NCI-H446 treated with DMSO at 0.1 percent for 48 hours (cell line): ENCODE measurements around the gene TMEM50B.
"Not testable (repeated sequence)": the region's sequence is repeated elsewhere in the genome, so short reads cannot be mapped to it uniquely, and the experiment has no call there.

Experiments used
- DNase-seq: peaks from one replicate; lab custom pipeline; 2025; lab: John Stamatoyannopoulos, UW

TMEM50B gene

DNA sequence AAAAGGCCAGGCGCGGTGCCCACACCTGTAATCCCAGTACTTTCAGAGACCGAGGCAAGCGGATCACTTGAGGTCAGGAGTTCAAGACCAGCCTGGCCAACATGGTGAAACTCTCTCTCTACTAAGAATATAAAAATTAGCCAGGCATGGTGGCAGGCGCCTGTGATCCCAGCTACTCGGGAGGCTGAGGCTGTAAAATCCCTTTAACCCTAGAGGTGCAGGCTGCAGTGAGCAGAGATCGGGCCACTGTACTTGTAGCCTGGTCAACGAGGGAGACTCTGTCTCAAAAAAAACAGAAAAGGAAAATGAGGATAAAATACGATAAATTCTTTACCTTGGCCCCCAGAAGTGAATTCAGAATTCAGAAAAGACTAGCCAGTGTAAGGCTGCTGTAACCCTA lies 1.6 kb downstream of the TMEM50B start:
- DNase-seq: no peak

DNA sequence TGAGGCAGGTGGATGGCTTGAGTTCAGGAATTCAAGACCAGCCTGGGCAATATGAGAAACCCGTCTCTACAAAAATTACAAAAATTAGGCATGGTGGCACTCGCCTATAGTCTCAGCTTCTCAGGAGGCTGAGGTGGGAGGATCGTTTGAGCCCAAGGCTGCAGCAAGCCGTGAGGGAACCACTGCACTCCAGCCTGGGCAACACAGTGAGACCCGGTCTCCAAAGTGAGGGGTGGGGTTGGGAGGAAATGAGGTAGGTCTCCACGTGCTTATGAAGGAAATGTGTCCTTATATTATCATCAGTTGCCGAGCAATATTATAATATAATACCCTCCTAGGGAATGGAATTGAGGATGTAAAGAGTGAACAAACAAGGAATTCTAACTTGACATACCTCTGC lies 2.7 kb downstream of the TMEM50B start:
- no peak for DNase-seq

DNA sequence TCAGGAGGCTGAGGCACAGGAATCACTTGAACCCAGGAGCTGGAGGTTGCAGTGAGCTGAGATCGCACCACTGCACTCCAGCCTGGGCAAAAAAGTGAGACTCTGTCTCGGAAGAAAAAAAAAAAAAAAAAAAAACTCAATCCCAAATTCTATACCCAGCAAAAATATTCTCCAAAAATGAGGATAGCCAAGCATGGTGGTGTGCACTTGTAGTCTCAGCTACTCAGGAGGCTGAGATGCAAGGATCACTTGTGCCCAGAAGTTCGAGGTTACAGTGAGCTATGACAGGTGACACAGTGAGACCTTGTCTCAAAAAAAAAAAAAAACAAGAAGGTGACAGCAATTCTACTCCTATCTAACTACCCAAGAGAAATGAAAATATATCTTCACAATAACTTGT lies 6.4 kb downstream of the TMEM50B start:
- DNase-seq: no peak

DNA sequence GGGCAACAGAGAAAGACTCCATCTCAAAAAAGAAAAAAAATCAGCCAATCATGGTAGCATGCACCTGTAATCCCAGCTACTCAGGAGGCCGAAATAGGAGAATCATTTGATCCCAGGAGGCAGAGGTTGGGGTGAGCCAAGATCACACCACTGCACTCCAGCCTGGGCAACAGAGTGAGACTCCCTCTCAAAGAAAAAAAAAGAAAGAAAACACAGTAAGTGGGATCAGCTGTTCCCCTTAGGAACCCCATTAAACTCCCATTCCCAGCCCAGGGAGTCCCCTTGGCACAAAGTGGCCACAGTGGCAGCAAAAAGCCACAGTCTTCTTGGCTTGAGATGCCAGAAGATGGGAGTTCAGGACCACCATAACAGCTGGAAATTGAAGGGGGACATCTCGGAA lies 9.1 kb downstream of the TMEM50B start:
- DNase-seq: no peak

DNA sequence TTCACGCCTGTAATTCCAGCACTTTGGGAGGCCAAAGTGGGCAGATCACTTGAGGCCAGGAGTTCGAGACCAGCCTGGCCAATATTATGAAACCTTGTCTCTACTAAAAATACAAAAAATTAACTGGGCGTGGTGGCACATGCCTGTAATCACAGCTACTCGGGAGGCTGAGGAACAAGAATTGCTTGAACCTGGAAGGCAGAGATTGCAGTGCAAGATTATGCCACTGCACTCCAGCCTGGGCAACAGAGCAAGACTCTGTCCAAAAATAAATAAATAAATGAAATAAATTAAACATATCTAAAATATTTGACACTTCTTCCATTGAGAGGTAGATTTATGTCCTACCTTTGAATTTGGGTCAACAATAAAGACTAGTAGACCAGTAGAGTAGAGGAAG lies 10.6 kb downstream of the TMEM50B start:
- DNase-seq: not testable (repeated sequence)

DNA sequence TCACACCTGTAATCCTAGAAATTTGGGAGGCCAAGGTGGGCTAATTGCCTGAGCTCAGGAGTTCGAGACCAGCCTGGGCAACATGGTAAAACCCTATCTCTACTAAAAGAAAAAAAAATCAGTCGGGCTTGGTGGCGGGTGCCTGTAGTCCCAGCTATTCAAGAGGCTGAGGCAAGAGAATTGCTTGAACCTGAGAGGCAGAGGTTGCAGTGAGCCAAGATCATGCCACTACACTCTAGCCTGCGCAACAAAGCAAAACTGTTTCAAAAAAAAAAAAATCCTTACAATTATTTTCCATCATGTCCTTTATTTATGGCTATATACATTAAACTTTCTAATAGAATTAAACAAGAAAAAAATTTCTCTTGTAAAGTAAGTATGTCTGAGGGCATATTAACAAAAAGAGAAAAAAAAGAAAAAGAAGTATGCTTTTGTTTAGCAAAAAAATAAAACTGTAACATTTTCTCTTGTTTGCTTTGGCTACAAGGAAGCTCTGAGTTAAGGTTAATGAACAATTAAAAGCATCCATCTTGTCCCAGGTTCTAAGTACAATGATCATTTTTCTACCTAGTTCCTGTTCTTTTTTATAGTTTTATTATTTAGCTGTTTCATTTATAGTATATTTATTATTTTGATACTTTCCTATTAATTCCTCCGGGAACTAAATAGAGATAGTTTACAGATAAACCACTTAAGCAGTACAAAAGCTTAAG lies 18.1 kb downstream of the TMEM50B start:
- DNase-seq: no peak

DNA sequence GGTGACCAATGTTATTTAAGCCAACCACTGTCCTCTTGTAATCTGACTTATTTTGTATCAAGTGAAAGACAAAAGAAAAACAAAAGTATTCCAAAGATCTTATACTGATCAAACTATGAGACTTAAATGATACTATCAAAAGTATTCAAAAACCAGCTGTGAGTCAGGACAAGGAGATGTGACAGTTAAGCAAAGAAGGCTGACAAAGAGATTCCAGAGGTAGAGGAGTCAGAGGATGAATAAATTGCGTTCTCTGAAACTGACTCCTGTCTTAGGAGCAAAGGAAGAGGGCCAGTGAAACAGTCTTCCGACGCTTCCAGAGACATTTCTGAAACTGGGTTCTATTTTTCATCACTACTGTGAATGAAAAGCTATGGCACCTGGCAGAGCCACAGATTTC lies 20.9 kb downstream of the TMEM50B start:
- no peak for DNase-seq

DNA sequence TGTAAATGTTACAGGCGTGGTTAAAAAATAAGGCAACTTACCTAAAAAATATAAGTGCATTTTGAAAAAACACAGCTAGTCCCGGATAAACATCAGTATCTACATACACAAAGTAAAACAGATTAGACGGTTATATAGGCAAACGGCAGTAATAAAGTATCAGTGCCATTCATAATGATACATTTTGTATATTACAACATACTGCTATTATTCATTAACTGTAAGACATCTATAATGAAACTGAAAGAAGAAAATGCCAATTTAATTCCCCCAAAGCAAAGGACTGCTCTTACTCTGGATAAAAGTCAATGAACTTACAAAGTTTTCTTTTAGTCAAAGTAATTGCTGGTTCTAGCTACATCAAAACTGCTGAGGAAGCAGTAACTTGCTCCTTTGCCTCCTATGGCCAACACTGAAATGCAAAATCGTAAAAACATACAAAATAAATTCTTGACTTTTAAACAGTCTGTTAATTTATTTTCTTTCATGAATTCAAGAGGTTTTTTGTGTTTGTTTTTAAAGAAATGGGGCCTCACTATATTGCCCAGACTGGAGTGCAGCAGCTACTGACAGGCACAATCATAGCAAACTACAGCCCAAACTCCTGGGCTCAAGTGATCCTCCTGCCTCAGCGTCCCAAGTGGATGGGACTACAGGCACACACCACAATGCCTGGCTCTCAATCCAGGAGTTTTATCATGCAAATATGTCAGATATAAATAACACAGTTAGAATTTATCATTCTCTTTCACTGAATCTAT lies 23.9 kb downstream of the TMEM50B start:
- no peak for DNase-seq

DNA sequence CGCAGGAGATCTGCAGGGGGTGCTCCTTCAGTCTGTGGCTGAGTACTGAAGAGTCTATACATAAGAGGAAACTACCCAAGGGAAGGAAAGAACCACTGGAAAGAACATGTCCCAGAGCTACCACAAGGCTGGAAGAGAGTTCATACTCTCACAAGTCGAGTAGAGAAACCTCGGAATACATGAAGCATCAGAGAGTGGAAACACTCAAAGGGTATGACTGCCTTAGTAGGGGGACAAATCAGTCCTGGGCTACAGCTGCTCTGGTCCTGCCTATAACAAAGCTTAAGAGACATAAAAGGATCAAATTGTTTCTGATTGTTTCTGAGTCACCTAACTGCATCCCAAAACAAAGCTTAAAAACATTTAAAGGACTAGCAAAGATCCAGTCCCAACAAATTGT lies 27.4 kb downstream of the TMEM50B start:
- no peak for DNase-seq

DNA sequence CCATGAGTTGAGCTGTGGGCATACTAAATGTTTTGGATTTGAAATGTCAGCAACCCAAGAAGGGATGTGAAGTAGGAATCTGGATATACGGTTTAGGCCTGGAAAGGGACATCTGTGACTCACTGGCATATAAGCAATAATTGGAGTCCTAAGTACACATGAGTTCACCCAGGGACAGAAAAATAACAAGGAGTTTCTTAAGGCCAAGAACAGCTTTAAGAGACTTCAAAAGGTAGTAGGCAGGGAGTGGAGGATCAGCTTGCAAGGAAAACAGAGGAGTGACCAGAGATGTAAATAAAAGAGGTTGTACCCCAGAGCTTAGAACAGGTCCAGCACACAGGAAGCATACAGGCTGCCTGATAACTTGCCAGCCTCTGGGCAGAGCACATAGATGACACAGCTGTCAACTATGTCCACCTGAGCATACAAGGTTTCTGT lies 28.1 kb downstream of the TMEM50B start:
- no peak for DNase-seq

DNA sequence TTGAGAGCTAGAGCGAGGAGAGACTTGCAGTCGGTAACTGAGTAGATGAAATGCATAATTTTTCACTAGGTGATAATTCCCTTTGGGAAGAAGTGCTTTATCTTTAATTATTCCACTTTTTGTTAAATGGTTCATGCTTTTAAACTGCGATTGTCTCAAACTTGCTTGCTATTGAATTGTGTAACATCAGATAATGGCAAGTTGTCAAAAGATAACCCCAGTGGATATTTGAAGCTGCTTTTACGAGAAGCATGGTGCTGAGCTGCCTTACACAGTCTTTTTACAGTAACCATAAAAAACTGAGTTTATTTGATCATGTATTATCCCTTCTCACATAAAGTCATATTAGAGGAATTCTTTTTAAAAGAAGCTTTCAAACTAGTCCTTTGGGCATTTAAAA lies 30.2 kb downstream of the TMEM50B start:
- DNase-seq: no peak

DNA sequence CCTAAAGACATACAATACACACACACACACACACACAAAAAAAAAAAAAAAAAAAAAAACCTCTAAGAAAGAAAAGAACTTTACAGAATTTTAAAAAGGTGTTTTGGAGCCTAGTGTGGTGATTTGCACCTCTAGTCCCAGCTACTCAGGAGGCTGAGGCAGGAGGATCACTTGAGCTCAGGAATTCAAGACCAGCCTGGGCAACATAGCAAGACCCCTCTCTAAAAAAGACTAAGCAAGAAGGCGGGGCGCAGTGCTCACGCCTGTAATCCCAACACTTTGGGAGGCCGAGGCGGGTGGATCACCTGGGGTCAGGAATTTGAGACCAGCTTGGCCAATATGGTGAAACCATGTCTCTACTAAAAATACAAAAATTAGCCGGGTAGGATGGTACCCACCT lies 33.2 kb downstream of the TMEM50B start:
- not testable (repeated sequence) for DNase-seq

DNA sequence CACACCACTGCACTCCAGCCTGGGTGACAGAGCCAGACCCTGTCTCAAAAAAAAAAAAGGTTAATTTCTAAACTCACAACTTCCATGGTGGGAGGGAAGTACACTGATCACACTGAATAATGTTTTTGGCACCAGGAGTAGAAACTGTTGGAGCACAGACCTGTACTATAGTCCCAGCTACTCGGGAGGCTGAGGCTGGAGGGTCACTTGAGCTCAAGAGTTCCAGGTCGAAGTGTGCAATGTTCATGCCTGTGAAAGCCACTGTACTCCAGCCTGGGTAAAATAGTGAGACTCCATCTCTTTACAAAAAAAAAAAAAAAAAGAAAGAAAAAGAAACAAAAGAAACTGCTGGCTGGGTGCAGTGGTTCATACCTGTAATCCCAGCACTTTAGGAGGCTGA lies 35.3 kb downstream of the TMEM50B start:
- DNase-seq: no peak

DNA sequence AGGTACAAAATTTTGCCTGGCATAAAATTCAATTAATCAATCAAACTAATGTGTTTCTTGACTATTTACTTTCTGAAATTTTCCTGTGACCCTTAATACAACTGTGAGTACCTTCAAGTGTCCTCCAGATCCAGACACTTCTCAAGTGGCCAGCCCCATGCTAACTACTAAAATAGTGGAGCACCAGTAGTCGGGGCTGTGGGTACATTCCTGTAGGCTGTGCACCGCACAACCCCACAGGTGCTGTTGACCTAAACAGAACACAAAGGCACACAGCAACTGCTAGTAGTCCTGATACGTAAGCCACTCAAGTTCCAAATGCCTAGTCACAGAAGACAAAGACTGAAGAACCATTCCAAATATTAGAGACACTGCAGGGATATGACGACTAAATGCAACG lies 36.6 kb downstream of the TMEM50B start:
- no peak for DNase-seq

DNA sequence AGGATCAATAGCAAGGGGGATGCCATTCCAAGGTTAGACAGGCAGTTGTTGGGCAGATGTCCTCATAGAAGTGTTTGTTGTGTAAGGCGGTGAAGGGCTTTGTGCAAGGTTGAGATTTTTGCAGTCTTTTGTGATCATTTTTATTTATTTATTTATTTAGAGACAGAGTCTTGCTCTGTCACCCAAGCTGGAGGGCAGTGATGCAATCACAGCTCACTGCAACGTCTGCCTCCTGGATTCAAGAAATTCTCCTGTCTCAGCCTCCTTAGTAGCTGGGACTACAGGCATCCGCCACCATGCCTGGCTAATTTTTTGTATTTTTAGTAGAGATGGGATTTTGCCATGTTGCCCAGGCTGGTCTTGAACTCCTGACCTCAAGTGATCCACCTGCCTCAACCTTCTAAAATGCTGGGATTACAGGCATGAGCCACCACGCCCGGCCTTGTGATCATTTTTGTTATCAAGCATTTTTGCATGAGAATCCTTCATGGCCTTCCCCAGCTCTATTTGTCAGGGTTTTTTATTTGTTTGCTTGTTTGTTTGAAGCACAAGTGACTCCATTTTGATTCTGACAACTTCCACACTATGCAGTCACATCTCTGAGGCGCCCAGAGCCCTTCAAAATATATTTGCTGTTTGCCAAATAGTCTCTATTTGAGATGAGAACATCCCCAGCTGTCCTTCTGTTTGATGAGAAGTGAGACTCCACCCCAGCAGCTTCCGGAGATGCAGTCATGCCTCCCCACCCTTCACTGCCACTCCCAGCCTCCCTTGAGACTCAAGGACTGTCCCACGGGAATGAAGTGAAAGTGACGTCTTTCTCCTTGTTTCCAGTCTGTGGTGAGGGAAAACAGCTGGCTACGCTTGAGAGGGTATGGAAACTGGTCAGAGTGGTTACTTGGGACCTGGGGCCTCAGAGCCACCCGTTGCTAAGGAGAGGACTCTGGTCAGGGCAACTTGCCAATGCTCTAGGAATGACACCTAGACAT lies 38.0 kb downstream of the TMEM50B start:
- DNase-seq: no peak

DNA sequence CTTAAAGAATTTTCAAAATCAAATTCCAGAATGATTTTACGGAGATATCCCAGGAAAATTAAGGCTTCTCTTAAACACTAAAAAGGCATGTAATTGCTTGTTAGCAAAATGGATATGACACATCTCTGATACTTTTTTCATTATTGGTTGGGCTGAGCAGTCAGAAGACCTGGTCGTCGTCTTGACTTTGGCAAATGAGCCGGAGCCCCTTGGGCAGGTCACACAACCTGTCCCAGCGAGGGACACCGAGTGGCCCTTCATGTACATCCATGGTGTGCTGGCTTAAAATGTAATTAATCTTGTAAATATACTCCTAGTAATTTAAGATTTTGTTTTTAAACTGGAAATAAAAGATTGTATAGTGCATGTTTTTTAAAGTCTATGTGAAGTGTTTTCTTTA lies 42.6 kb downstream of the TMEM50B start:
- no peak for DNase-seq

DNA sequence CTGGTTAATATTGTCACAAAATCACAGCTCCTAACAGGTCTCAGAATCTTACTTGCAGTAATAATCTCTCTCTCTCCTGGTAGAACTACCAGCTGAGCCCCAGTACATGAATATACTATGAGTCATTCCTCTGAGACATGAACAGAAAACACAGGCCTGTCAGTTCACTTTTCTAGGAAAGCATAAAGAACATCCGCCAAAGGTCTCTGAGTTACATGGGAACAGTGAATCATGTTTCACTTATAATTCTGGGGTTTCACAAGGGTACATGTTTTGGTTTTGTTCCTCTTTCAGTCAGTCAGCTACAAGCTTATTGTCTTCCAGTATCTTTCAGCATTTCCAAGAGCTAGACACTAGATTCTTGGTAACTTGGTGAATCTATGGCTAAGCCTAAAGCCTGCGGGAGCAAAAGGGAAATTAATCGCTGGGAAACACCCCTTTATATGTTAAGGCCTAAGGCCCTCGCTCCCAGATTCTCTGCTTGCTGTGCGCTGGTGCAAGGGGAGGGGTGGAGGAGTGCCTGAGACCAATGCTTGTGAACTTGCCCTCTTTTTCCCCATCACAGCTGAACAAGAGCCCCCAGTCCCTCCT lies 44.9 kb downstream of the TMEM50B start:
- no peak for DNase-seq

DNA sequence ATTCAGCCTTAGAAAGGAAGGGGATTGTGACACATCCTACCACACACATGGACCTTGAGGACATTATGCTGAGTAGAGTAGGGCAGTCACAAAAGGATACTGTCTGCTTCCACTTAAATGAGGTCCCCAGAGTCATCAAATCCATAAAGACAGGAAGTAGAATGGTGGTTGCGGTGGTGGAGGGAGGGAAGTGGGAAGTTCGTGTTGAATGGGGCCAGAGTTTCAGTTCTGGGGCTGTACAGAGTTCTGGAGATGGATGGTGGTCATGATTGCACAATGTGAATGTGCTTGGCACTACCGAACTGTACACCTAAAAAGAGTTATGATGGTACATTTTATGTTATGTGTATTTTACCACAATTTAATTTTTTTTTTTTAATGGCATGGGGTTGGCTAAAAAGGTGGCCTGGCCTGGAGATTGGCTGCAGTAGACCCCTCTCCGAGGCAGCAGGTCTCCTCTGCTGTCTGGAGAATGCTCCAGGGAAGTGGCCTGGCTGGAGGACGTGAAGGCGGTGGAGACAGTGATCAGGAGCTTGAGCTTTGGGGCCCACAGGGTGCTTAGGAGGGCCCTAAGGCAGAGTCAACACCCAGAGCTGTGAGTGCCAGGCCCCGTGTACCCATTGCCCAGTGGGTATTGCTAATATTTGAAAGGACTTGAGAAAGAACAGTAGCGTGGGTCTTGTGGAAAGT lies 46.2 kb downstream of the TMEM50B start:
- DNase-seq: no peak

DNA sequence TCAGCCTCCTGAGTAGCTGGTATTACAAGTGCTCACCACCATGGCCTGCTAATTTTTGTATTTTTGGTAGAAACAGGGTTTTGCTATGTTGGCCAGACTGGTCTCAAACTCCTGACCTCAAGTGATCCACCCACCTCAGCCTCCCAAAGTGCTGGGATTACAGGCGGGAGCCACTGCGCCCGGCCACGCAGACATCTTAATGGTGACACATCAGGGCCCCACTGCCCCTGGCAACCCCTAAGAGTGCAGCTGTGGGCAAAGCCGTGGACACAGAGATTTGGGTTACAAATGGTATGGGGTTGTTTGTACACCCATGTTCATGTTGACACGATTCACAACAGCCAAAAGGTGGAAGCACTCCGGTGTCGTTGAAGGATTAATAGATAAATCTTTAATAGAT lies 46.8 kb downstream of the TMEM50B start:
- no peak for DNase-seq

DNA sequence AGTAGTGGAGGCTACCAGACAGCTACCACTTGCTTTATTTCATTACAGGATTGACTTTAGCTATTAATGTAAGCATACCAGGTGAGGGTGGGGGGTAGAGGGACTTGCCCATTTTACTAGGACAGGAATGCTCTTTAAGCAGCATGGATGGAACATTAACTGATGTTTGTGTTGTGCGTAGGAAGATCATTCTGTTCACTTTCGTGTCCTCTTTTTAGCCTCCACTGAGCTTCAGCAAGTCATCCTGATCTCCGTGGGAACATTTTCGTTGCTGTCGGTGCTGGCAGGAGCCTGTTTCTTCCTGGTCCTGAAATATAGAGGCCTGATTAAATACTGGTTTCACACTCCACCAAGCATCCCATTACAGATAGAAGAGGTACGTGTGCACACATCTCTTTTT lies 47.3 kb downstream of the TMEM50B start:
- no peak for DNase-seq

DNA sequence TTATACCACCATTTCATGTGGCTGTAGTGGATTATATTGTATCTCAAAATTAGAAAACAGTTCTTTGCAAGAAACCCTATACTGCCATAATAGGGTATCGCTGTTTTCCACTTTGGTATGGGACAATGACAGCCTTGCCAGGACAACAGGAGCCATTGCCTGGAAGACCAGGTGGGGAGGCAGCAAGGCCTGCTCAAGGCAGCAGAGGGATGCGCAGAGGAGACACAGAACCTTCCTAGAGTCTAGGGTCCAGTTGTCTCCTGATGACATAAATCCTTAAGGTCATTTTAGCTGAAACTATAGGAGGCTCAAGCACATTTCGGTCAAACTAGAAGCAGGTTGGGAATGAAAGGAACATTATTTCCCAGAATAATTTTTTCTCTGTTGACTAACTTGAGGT lies 48.9 kb downstream of the TMEM50B start:
- no peak for DNase-seq

DNA sequence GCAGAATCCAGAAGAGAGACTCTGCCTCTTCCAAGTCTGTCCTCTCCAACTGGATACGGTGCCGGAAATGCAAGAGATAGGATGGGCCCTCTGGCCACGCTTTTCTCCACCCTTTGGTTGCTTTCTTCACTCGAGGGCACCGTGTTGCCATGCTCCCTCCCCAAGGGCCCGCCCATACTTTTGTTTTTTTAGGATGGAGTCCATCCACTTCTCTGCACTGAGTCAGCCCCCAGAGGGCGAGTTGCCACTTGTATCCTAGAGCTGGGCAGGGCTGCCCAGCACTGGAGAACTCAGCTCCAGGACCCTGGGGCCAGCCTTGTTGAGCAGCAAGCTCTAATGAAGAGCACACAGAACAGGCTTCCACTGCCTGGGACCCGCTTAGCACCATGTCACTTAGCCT lies 51.1 kb downstream of the TMEM50B start:
- DNase-seq: no peak
